Endodermal cell (in vitro differentiated cells): ENCODE measurements around the gene SLC40A1. TPM values are rescaled to one million over a fixed set of nuclear protein-coding genes. Genes with fewer than 3 reads are reported as not detected.

Experiments
- DNase-seq: peaks from one replicate; pipeline ENCODE4 v3.0.0-alpha.2; 2017
- H3K27ac ChIP-seq: 2 replicates; pipeline ENCODE4 v1.5.1; 2013; ENCODE audit warnings: mild to moderate bottlenecking, low read depth, low read length, moderate library complexity
- H3K27me3 ChIP-seq: 2 replicates; pipeline ENCODE4 v1.6.1; 2013; ENCODE audit warnings: mild to moderate bottlenecking, low read length, moderate library complexity; ENCODE audit not compliant: insufficient read depth, control insufficient read depth, poor library complexity, severe bottlenecking
- H3K36me3 ChIP-seq: 2 replicates; pipeline ENCODE4 v1.7.0; 2013; ENCODE audit warnings: mild to moderate bottlenecking, low read length, moderate library complexity; ENCODE audit not compliant: control insufficient read depth, insufficient read depth
- H3K4me1 ChIP-seq: one replicate; pipeline ENCODE4 v1.7.0; 2013; ENCODE audit warnings: low read length; ENCODE audit not compliant: control insufficient read depth, insufficient read depth
- H3K4me3 ChIP-seq: 2 replicates; pipeline ENCODE4 v1.5.1; 2013; ENCODE audit warnings: mild to moderate bottlenecking, low read length, moderate library complexity
- H3K9ac ChIP-seq: 2 replicates; pipeline ENCODE4 v1.6.1; 2013; ENCODE audit warnings: mild to moderate bottlenecking, low read length, moderate library complexity; ENCODE audit not compliant: poor library complexity, severe bottlenecking; ENCODE audit errors: extremely low read depth
- H3K9me3 ChIP-seq: 2 replicates; pipeline ENCODE4 v1.6.1; 2013; ENCODE audit warnings: mild to moderate bottlenecking, low read length, moderate library complexity; ENCODE audit not compliant: control insufficient read depth
- H3K27ac Mint-ChIP-seq: 2 replicates; pipeline ENCODE4 v1.8.0; 2020; ENCODE audit warnings: mixed read lengths
- H3K27me3 Mint-ChIP-seq: 2 replicates; pipeline ENCODE4 v1.8.0; 2021; ENCODE audit warnings: mild to moderate bottlenecking, mixed read lengths; ENCODE audit not compliant: insufficient read depth
- H3K36me3 Mint-ChIP-seq: 2 replicates; pipeline ENCODE4 v1.8.0; 2020; ENCODE audit warnings: low read depth, mixed read lengths
- H3K4me1 Mint-ChIP-seq: 2 replicates; pipeline ENCODE4 v1.8.0; 2020; ENCODE audit warnings: mixed read lengths
- H3K4me3 Mint-ChIP-seq: 2 replicates; pipeline ENCODE4 v1.8.0; 2020; ENCODE audit warnings: mild to moderate bottlenecking, moderate library complexity, mixed read lengths
- H3K9me3 Mint-ChIP-seq: 2 replicates; pipeline ENCODE4 v1.8.0; 2020; ENCODE audit warnings: mild to moderate bottlenecking, mixed read lengths
- WGBS, 2 experiments: methylation state at CpG; one replicate each; pipeline versions ENCODE4 v1.1.5 to v1.1.7; 2013; ENCODE audit warnings: missing lambda C conversion rate in 2 of 2, mixed read lengths in 1 of 2; ENCODE audit not compliant: insufficient coverage in 1 of 2, insufficient read length in 1 of 2; 5-methylcytosine and 5-hydroxymethylcytosine counted together
- total RNA-seq, 2 donors: library from RNA; stranded (reverse); fragmentation: NEBNext Ultra II Directional in 1 of 2; extraction: Animal tissue kit (Norgen Biotek cat#: 25700) in 1 of 2; gene quantifications; 2 replicates in 1 of 2; 3 replicates in 1 of 2; pipeline ENCODE4 v1.2.1, GENCODE V29; 2021
- TF ChIP-seq, protein P1 (sequence below): fragments of 200-600 bp; sonication (generic); conservative IDR thresholded peaks from 2 replicates; pipeline ENCODE4 v1.5.0; 2021; ENCODE audit warnings: antibody characterized with exemption, mild to moderate bottlenecking

SLC40A1 gene
- total RNA-seq, 2 donors from 2014 or later = 74.1 to 96.8 TPM

DNA sequence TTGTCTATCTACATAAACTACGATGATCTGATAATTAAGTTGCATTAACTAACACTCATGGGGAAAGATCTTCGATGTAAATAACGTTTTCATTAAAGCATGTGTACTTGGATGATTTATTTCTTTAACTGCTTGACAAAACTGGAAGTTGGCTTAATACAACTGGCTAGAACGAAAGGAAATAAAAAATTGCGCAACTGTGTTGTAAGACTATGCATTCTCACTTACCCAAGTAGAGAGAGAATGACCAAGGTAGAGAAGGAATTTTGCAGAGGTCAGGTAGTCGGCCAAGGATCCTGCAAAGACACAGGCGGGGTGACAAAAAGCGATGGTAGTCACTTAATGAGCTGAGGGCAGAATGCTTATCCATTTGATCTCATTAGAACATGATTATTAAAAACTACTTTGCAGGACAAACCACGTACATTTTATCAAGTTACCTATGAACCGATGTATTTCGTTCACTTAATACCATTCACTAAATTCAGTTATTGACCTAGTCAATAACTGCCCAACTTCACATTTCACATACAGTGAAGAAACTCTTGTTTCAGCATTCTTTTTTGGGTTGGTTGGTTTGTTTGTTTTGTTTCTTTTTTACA, 900 bp downstream of the SLC40A1 start:
- Histone ChIP-seq H3K36me3 (peaks cover 18% of the 10 kb centered on the region), H3K27ac (no peak overlapping the region), H3K9me3 (no peaks in the 10 kb centered on the region), H3K9ac (peak overlapping the region; percentile 54), H3K27me3 (peaks cover 31% of the 10 kb centered on the region), H3K4me1 (peaks cover 3% of the 10 kb centered on the region), H3K4me3 (peak overlapping the region; percentile 94)
- WGBS, 2 experiments = 73 to 81% methylated on average over 6 to 11 of the region's 11 CpGs
- Mint-ChIP-seq H3K36me3 (peaks cover 47% of the 10 kb centered on the region), H3K27ac (peak overlapping the region; percentile 74), H3K27me3 (peaks cover 44% of the 10 kb centered on the region), H3K4me3 (peak overlapping the region; percentile 81), H3K4me1 (peaks cover 53% of the 10 kb centered on the region), H3K9me3 (no peaks in the 10 kb centered on the region)
- TF ChIP-seq, protein P1, sequence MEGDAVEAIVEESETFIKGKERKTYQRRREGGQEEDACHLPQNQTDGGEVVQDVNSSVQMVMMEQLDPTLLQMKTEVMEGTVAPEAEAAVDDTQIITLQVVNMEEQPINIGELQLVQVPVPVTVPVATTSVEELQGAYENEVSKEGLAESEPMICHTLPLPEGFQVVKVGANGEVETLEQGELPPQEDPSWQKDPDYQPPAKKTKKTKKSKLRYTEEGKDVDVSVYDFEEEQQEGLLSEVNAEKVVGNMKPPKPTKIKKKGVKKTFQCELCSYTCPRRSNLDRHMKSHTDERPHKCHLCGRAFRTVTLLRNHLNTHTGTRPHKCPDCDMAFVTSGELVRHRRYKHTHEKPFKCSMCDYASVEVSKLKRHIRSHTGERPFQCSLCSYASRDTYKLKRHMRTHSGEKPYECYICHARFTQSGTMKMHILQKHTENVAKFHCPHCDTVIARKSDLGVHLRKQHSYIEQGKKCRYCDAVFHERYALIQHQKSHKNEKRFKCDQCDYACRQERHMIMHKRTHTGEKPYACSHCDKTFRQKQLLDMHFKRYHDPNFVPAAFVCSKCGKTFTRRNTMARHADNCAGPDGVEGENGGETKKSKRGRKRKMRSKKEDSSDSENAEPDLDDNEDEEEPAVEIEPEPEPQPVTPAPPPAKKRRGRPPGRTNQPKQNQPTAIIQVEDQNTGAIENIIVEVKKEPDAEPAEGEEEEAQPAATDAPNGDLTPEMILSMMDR = no peak
- no peak for DNase-seq

DNA sequence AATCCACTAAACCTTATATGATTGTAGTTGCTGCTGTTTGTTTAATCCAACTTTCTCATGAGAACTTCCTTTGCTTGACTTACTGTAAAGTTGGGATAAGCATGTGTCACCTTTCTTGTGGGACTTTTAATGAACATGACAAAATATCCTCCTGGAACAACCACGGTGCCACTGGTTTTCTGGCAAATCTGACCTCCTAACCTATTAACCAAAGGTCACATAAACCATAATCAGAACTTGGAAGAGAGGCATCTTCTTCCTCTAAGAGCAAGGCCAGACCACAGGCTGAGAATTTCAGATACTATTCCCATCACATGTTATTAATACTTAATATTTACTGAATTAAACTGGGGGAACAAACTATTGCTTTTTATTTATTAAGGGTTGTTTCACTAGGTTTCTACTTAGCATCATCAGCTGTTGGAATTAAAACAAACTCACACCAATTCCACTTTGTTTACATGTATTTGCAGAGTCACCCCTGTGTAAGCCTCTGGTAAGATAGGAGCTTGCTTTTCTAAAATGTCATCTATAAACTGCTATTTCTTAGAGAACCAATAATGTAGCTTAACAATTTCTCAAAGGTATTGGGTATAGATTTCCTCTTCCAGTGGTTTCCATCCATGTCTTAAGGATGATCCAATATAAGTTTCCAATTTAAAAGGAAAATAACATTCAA, 2.2 kb downstream of the SLC40A1 start:
- H3K4me3 Mint-ChIP-seq = peak overlapping the region; percentile 81

DNA sequence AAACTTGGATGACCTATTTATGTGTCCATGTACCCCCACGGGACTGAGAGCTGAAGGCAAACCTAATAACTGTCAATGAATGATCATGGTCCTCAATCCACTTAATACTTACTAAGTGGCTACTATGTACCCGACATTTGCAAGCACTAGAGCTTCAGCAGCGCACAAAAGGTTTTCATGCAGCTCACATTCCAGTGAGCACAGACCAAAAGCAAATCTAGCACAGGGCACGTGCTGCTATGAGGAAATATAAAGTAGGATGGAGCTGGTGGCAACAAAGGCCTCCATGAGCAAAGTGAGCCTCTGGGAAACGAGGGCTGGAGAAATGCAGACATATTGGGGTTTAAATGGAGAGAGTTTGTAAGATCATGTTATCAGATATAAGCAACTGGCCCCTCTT, 3.5 kb downstream of the SLC40A1 start:
- Histone ChIP-seq H3K27me3 (peaks cover 5% of the 10 kb centered on the region), H3K36me3 (peaks cover 43% of the 10 kb centered on the region), H3K9me3 (no peaks in the 10 kb centered on the region), H3K4me3 (peak overlapping the region; percentile 94), H3K9ac (no peak overlapping the region), H3K27ac (no peak overlapping the region), H3K4me1 (peaks cover 1% of the 10 kb centered on the region)
- H3K4me1 Mint-ChIP-seq = peaks cover 44% of the 10 kb centered on the region
- TF ChIP-seq, protein P1 = no peak
- H3K9me3 Mint-ChIP-seq = no peaks in the 10 kb centered on the region
- H3K4me3 Mint-ChIP-seq = peak overlapping the region; percentile 81
- DNase-seq = no peak
- H3K27ac Mint-ChIP-seq = no peak overlapping the region
- peaks cover 21% of the 10 kb centered on the region for H3K27me3 Mint-ChIP-seq
- 86 to 93% methylated on average over 3 to 5 of the region's 5 CpGs for WGBS, 2 experiments
- peaks cover 72% of the 10 kb centered on the region for H3K36me3 Mint-ChIP-seq

More for the DNA sequence above, 2.2 kb downstream of the SLC40A1 start:
- no peak overlapping the region for H3K27ac Mint-ChIP-seq
- H3K4me1 ChIP-seq = peaks cover 3% of the 10 kb centered on the region
- H3K27me3 ChIP-seq = peaks cover 18% of the 10 kb centered on the region
- peaks cover 30% of the 10 kb centered on the region for H3K36me3 ChIP-seq
- H3K4me3 ChIP-seq = peak overlapping the region; percentile 94
- H3K4me1 Mint-ChIP-seq = peaks cover 51% of the 10 kb centered on the region
- no peaks in the 10 kb centered on the region for H3K9me3 Mint-ChIP-seq
- DNase-seq = no peak
- H3K9me3 ChIP-seq = no peaks in the 10 kb centered on the region
- peaks cover 59% of the 10 kb centered on the region for H3K36me3 Mint-ChIP-seq
- TF ChIP-seq, protein P1 = no peak
- no peak overlapping the region for H3K27ac ChIP-seq
- WGBS, 2 experiments = 88% methylated on average over 1 of the region's 1 CpG; no CpG with 5 or more reads in 1 of the 2 experiments
- H3K27me3 Mint-ChIP-seq = peaks cover 34% of the 10 kb centered on the region
- peak overlapping the region; percentile 16 for H3K9ac ChIP-seq
